22Rv1 (cell line): ENCODE measurements around the gene HAUS3.

Experiments
- H3K27ac ChIP-seq: fragments of 450-650 bp; 2 replicates; pipeline ENCODE4 v1.5.1; 2017
- CTCF ChIP-seq: fragments of 450-650 bp; IDR thresholded peaks from 2 replicates; pipeline ENCODE4 v1.5.1; 2017; ENCODE audit warnings: mild to moderate bottlenecking
- ZFX ChIP-seq: fragments of 450-650 bp; IDR thresholded peaks from 2 replicates; pipeline ENCODE4 v1.6.1; 2017; ENCODE audit warnings: antibody characterized with exemption, borderline replicate concordance

Gene HAUS3

GRCh38 chr4:2287594-2287915, 45.6 kb upstream of the HAUS3 start:
- TF ChIP-seq ZFX (no peak), CTCF (no peak)
- no peak overlapping the region for H3K27ac ChIP-seq

- no peak overlapping the region for H3K27ac ChIP-seq
- TF ChIP-seq CTCF (no peak), ZFX (no peak)
Measured at GRCh38 chr4:2286904-2287593, 45.1 kb upstream of the HAUS3 start.

- no peak for TF ChIP-seq ZFX
- no peak for TF ChIP-seq CTCF
- no peak overlapping the region for H3K27ac ChIP-seq
Measured at GRCh38 chr4:2285613-2286381, 43.9 kb upstream of the HAUS3 start.

GRCh38 chr4:2284934-2285612, 43.2 kb upstream of the HAUS3 start:
- no peak overlapping the region for H3K27ac ChIP-seq
- TF ChIP-seq ZFX (no peak), CTCF (no peak)

- TF ChIP-seq CTCF (no peak), ZFX (no peak)
- H3K27ac ChIP-seq: no peak overlapping the region
Measured at GRCh38 chr4:2284161-2284933, 42.4 kb upstream of the HAUS3 start.

GRCh38 chr4:2283199-2283711, 41.3 kb upstream of the HAUS3 start:
- TF ChIP-seq ZFX (no peak), CTCF (no peak)
- no peak overlapping the region for H3K27ac ChIP-seq
